Measurements from ENCODE around the gene IDUA. TPM values are rescaled to one million over a fixed set of nuclear protein-coding genes. Genes with fewer than 3 reads are reported as not detected.
"Not testable (repeated sequence)": the region's sequence is repeated elsewhere in the genome, so short reads cannot be mapped to it uniquely, and the experiment has no call there.

IDUA gene
- total RNA-seq, 1 donor from 2014 or later = 6.1 TPM

GRCh38 chr4:1041936-1042330 is 55.1 kb downstream of the IDUA start:
- no peak for DNase-seq (ENCODE audit: low spot score in 2 of 2)
- FAIRE-seq = no peak

- FAIRE-seq (no peak), DNase-seq (ENCODE audit: low spot score in 2 of 2) (no peak)
Observed at GRCh38 chr4:1042352-1043055, 55.7 kb downstream of the IDUA start.

- DNase-seq (ENCODE audit: low spot score in 2 of 2) (no peak), FAIRE-seq (no peak)
Observed at GRCh38 chr4:1043162-1043561, 56.3 kb downstream of the IDUA start.

- no peak for FAIRE-seq
- peak; percentile 69 to 79 for DNase-seq (ENCODE audit: low spot score in 2 of 2)
Observed at GRCh38 chr4:1043651-1044468, 57.0 kb downstream of the IDUA start.

- FAIRE-seq (no peak), DNase-seq (ENCODE audit: low spot score in 2 of 2) (no peak)
Observed at GRCh38 chr4:1044469-1045192, 57.8 kb downstream of the IDUA start.

- DNase-seq (ENCODE audit: low spot score in 2 of 2) (peak in 1 of 2 donors; percentile 12), FAIRE-seq (no peak)
Observed at GRCh38 chr4:1045193-1045594, 58.4 kb downstream of the IDUA start.

DNA sequence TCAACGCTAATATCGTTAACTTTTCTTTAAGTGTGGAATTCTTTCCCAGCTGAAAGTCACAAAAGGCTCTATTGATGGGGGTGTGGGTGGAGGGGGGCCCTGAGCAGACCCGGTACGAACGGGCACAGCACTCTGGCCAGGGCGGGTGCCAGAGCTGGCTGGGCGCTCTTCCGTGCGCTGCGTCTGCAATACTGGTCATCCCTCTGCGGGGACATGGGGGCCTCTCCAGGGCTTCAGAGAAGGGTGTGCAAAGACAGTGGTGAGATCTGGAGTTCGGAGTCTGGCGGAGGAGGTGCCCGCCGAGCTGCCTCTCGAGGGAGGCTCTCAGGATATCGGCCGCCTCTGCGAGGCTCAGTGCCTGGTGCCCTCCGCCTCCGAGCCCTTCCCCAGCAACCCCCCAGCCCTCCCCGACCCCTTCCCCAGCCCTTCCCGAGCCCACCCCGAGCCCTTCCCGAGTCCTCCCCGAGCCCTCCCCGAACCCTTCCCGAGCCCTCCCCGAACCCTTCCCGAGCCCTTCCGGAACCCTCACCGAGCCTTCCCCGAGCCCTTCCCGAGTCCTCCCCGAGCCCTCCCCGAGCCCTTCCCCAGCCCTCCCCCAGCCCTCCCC is 58.9 kb downstream of the IDUA start:
- DNase-seq (ENCODE audit: low spot score in 2 of 2) = peak in 1 of 2 donors; percentile 17

DNA sequence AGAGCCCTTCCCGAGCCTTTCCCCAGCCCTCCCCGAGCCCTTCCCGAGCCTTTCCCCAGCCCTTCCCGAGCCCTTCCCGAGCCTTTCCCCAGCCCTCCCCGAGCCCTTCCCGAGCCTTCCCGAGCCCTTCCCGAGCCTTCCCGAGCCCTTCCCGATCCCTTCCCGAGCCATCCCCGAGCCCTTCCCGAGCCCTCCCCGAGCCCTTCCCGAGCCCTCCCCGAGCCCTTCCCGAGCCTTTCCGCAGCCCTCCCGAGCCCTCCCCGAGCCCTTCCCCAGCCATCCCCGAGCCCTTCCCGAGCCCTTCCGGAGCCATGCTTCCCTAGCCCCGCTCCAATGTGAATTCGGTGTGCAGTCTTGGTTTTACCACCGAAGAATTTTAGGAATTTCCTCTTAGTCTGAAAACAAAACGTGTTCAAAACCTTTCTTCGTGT is 59.8 kb downstream of the IDUA start:
- not testable (repeated sequence) for FAIRE-seq
- peak in 1 of 2 donors; percentile 55 for DNase-seq (ENCODE audit: low spot score in 2 of 2)

More for the DNA sequence above, 58.9 kb downstream of the IDUA start:
- no peak for FAIRE-seq

- peak; percentile 23 to 28 for DNase-seq (ENCODE audit: low spot score in 2 of 2)
- no peak for FAIRE-seq
Observed at GRCh38 chr4:1047106-1047975, 60.5 kb downstream of the IDUA start.

- FAIRE-seq (no peak), DNase-seq (ENCODE audit: low spot score in 2 of 2) (peak in 1 of 2 donors; percentile 20)
Observed at GRCh38 chr4:1047976-1048772, 61.3 kb downstream of the IDUA start.

GRCh38 chr4:1048773-1049590 is 62.1 kb downstream of the IDUA start:
- DNase-seq (ENCODE audit: low spot score in 2 of 2) = no peak
- no peak for FAIRE-seq

GRCh38 chr4:1049591-1049905 is 62.7 kb downstream of the IDUA start:
- DNase-seq (ENCODE audit: low spot score in 2 of 2) = no peak
- FAIRE-seq = no peak

DNA sequence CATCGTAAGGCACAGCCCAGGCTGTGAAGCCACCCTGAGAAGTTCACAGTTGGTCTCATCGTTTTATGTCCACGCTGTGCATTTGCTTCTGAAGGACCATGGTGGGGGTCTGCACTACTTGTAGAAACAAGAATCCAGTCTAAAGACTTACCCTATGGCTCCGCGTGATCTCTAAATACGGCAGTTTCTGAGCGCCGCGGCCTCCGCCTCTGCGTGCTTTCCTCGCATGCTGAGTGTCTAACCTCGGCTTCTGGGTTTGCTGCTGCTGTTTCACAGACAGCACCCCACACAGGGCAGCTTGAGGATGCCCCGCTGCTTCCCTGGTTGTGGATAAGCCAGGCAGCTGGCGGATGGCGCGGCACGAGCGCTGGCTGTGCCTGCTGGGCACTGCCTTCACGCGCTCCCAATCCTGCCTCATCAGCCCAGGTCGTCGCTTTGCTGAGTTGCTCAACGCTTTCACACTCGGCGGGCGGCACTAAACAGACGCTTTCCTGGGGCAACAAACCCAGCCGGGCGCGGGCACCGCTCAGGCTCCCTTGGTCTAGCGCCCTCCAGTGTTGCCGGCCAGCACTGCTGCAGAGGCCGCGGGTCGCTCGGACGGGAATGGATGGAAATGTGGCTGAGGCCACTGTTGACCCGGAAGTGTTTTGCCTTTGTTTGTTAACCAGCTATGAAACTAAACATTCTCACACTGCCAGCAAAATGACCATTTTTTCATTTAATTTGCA is 63.8 kb downstream of the IDUA start:
- DNase-seq (ENCODE audit: low spot score in 2 of 2) (peak in 1 of 2 donors; percentile 68), FAIRE-seq (no peak)

GRCh38 chr4:1051472-1051871 is 64.6 kb downstream of the IDUA start:
- FAIRE-seq (no peak), DNase-seq (ENCODE audit: low spot score in 2 of 2) (no peak)

DNA sequence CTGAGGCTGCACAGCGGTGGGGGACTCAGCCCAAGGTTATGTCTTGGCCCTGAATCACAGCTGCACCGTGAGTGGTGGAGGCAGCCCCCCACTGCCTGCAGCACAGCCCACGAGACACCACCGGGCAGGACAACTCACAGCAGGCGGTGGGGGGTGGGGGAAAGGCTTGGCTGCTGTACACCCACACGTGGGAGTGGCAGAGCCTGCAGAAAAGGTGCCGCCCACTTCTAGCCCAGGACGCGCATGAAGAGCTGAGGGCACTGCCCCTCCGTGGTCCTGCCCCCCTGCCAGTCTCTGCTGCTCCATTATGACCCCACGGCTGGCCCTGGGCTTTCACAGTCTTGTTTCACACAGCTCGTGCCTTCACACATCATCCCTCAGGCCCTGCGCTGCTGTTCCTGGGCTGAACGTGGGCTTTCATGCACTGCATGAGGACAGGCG is 65.4 kb downstream of the IDUA start:
- FAIRE-seq = no peak
- no peak for DNase-seq (ENCODE audit: low spot score in 2 of 2)

DNA sequence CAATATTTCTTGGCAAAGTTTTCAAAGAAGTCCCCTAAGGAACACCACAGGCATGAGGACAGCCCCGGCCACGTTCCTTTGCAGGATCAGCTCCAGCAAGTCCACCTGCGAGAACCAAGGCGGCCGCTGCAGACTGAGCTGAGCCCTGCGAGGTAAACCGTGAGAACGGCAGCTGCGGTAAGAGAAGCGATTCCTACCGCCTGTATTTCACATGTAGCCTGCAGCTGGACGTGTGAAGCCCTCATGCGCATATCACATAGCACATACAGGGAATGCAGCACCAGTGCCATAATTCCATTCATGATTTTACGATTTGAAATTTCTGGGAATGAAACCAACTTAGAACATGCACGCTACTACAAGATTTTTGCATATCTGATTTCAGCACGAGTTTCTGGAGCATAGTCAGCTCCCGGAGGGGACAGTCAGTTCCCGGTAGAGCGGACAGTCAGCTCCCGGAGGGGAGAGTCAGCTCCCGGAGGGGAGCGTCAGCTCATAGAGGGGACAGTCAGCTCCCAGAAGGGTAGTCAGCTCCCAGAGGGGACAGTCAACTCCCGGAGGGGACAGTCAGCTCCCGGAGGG is 66.3 kb downstream of the IDUA start:
- no peak for DNase-seq (ENCODE audit: low spot score in 2 of 2)
- no peak for FAIRE-seq

DNA sequence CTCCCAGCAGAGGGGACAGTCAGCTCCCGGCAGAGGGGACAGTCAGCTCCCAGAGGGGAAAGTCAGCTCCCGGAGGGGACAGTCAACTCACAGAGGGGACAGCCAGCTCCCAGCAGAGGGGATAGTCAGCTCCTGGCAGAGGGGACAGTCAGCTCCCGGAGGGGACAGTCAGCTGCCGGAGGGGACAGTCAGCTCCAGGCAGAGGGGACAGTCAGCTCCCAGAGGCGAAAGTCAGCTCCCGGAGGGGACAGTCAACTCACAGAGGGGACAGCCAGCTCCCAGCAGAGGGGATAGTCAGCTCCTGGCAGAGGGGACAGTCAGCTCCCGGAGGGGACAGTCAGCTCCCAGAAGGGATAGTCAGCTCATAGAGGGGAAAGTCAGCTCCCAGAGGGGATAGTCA is 67.0 kb downstream of the IDUA start:
- FAIRE-seq; DNase-seq (ENCODE audit: low spot score in 2 of 2): not testable (repeated sequence)

Data from frontal cortex (tissue), 4 donors.